OCI-M2 (cell line): Measurements from ENCODE around the gene TERB1.

Experiments
- DNase-seq: peaks from one replicate; lab custom pipeline; 2025; ENCODE audit not compliant: unreplicated experiment; lab: John Stamatoyannopoulos, UW

The TERB1 gene

GRCh38 chr16:66750279-66751052, 50.9 kb downstream of the TERB1 start:
- no peak for DNase-seq

DNA sequence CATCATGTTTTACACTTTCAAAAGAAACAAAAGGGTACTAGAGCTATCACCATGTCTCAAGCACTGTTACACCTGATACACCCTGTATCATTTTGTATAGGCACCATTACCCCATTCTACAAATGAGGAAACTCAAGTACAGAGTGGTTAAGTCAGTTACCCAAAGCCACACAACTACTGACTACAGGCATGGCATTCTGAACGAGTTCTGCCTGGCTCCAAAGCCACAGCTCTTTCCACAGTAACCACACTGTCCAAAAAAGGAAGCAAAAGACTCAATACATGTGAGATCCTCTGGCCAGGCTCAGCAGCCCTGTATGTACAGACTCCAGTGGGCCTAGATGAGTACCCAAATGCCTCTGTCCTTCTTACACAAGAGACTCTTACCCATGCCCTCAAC, 54.7 kb downstream of the TERB1 start:
- DNase-seq, result no peak

- no peak for DNase-seq
Observed at GRCh38 chr16:66746048-66746447, 55.3 kb downstream of the TERB1 start.

- no peak for DNase-seq
Observed at GRCh38 chr16:66741950-66742808, 59.2 kb downstream of the TERB1 start.

DNA sequence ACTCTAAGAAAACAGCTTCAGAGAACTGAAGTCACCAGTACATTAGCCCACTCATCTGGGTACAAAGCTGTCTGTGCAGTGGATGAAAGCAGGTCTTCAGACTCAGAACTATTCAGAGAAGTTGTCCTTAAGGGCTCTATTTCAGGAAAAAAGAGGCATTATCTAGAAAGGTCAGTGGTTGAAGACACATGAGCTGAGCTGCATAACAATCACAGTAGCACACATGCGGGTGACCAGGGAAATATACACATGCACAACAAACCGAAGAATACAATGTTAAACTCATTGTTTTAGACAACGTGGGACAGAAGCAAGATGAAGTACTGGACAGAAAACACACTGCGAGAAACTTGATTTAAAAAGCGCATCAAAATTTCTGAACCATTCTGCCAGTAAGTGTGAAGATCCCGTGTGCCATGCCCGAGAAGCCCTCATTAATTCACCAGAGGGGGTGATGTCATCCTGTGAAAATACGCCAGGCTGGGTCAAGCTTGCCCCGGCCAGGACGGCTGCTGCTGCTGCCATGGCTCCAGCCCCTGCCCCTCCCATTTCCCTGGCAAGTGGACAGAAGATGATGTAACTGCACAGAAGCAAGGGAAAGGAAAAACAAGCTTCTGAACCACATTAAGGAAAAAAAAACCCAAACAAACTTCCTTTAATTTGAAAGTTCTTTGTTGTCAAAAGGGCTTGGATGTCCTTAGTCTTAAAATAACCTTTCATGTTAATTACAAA, 60.0 kb downstream of the TERB1 start:
- DNase-seq, result no peak

- no peak for DNase-seq
Observed at GRCh38 chr16:66740533-66740932, 60.9 kb downstream of the TERB1 start.

GRCh38 chr16:66740010-66740409, 61.4 kb downstream of the TERB1 start:
- DNase-seq, result no peak

- DNase-seq, result no peak
Observed at GRCh38 chr16:66735891-66736290, 65.5 kb downstream of the TERB1 start.

- no peak for DNase-seq
Observed at GRCh38 chr16:66731101-66731500, 70.3 kb downstream of the TERB1 start.

DNA sequence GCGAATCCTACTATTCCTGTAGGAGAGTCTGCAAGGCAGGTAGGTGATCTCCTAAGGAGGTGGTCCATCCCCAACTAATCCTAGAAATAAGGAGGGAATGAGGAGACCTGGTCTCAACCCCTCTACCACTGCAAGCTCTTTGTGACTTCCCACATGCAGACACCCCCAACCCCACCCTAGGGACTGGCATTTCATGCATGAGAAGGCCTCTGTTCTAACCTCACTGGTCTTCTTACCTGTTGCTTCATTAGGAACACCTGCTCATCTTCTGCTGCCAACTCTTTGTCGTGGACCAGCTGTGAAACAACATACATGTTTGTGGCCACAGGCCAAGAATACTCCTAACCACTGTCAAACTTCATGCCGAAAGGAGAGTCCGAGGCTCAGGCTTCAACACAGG, 72.6 kb downstream of the TERB1 start:
- DNase-seq, result no peak

GRCh38 chr16:66728117-66728787, 73.1 kb downstream of the TERB1 start:
- DNase-seq, result peak; percentile 38

- DNase-seq, result no peak
Observed at GRCh38 chr16:66720766-66721165, 80.6 kb downstream of the TERB1 start.

DNA sequence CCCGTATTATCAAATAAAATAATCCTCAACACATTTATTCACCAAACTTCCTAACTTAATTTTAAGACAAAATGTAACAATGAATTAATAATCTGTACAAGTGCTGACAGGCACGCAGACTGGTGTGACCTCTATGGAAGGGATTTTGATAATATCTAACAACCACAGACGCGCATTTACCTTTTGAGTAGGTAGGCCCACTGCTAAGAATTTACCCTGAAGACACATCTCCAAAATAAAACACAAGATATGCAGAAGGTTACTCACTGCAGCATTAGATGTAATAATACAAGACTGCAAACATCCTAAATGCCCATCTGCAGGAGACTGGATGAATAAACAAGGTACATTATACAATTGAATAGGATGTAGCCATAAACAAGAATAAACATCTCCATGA, 82.1 kb downstream of the TERB1 start:
- DNase-seq, result no peak

DNA sequence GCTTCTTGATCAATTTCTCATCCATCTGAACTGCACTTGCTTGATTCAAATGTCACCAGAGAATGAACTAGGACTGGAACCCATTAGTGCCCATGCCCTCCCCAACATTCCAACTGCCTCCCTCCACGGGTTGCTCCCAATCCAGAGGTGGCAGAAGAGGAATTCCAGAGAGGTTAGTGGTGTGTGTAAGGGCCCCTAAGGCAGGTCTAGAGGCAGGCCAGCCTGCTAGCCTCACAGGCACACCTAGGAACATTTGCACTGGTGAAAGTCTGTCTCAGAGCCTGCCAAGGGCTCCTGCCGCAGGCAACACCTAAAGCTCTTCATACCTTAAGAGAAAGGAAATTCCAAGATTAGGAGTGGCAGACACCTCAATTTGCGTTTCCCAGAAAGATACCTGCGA, 83.6 kb downstream of the TERB1 start:
- no peak for DNase-seq

DNA sequence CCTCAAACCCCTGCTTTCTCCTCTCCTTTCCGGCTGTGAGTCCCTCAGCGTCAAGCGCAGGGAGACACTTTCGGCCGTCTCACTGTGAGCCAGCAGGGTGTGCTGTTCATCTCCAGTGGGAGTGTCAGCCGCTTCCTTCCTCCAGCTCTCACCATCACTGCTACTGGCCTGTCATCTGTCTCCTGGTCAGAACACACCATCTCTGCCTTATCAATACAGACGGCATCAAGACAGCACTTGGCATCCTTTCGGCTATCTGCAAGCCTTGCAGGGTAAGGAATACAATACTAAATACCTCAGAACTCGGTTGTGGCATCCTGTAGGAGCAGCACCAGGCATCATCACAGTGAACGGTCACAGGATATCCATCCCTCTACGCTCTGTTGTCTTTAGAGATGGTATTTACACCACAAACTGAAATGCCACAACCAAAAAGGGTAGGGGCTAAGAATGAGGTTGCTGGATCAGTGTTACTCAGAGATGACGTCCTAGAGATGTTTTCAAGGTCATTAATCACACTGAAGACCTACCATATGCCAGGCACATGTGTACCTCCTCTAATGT, 84.2 kb downstream of the TERB1 start:
- DNase-seq, result peak; percentile 12

GRCh38 chr16:66714654-66715307, 86.6 kb downstream of the TERB1 start:
- DNase-seq, result no peak

DNA sequence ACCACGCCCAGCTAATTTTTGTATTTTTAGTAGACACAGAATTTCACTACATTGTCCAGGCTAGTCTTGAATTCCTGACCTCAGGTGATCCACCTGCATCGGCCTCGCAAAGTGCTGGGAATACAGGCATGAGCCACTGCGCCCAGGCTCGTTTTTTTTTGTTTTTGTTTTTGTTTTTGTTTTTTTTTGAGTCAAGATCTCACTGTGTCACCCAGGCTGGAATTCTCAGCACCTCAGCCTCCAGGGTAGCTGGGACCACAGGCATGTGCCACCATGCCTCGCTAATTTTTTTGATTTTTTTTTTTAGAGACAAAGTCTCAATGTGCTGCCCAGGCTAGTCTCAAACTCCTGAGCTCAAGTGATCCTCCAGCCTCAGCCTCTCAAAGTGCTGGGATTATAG, 87.3 kb downstream of the TERB1 start:
- DNase-seq, result no peak

- DNase-seq, result no peak
Observed at GRCh38 chr16:66713076-66713475, 88.3 kb downstream of the TERB1 start.

DNA sequence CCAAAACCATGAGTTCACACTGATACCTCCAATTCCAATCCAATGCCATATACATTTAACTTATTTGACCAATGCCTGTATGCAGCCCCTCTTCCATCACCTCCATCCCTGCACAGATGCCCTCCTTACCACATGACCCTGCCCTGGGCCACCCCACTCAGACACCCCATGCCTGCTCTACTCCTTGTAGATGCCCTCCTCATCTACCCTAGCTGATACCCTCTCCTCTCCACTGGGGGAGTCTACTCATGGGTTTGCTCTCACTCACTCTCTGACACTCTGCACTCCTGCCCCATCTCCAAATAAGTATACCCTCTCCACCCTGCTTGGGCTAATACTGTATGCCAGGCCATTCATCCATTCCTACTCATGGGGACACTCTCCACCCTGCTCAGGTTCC, 88.9 kb downstream of the TERB1 start:
- DNase-seq, result no peak

- no peak for DNase-seq
Observed at GRCh38 chr16:66711581-66711980, 89.8 kb downstream of the TERB1 start.
